Gastroesophageal sphincter (tissue), 4 donors: Measurements from ENCODE around the gene LYL1. TPM values are rescaled to one million over a fixed set of nuclear protein-coding genes. Genes with fewer than 3 reads are reported as not detected.

Experiments
- ATAC-seq: fragments of 150-250 bp; one replicate; pipeline ENCODE4 v1.9.1; 2016; ENCODE audit warnings: mild to moderate bottlenecking, moderate library complexity
- H3K27ac ChIP-seq, 4 donors: fragments of 200-600 bp; sonication (generic) in 3 of 4; 1 replicate in 3 of 4; 2 replicates in 1 of 4; pipeline ENCODE4 v1.5.1; 2016 to 2019
- H3K27me3 ChIP-seq: fragments of 200-600 bp; sonication (generic); one replicate; pipeline ENCODE4 v1.5.1; 2019
- H3K36me3 ChIP-seq, 2 donors: fragments of 200-600 bp; sonication (generic); one replicate each; pipeline ENCODE4 v1.5.1; 2019; ENCODE audit warnings: control low read depth in 1 of 2
- H3K4me1 ChIP-seq, 3 donors: fragments of 200-600 bp; sonication (generic); 1 replicate in 2 of 3; 2 replicates in 1 of 3; pipeline ENCODE4 v1.5.1; 2016 to 2019; ENCODE audit warnings: control low read depth in 2 of 3
- H3K4me3 ChIP-seq, 2 donors: fragments of 200-600 bp; sonication (generic); one replicate each; pipeline ENCODE4 v1.5.1; 2019; ENCODE audit warnings: mild to moderate bottlenecking in 1 of 2, moderate library complexity in 1 of 2
- H3K9me3 ChIP-seq, 3 donors: fragments of 200-600 bp; sonication (generic); one replicate each; pipeline ENCODE4 v1.5.1; 2017 to 2019; ENCODE audit warnings: control low read depth in 2 of 3
- EP300 ChIP-seq: sonication (generic); formaldehyde crosslinking; IDR thresholded peaks from one replicate; pipeline ENCODE4 v1.6.1; 2017; ENCODE audit warnings: antibody characterized with exemption, mild to moderate bottlenecking
- POLR2A ChIP-seq, 2 donors: fragments of 450-650 bp; IDR thresholded peaks; one replicate each; pipeline ENCODE4 v1.6.1; 2017; ENCODE audit warnings: antibody characterized with exemption in 2 of 2, mild to moderate bottlenecking in 2 of 2, moderate library complexity in 1 of 2
- POLR2AphosphoS5 ChIP-seq: sonication (generic); formaldehyde crosslinking; IDR thresholded peaks from one replicate; pipeline ENCODE4 v1.6.1; 2017; ENCODE audit warnings: antibody characterized with exemption
- WGBS, 2 donors: methylation state at CpG; one replicate each; pipeline ENCODE4 v1.1.5; 2018; ENCODE audit warnings: low coverage in 1 of 2; 5-methylcytosine and 5-hydroxymethylcytosine counted together
- total RNA-seq, 4 donors: library from RNA; depleted of rRNA; stranded (reverse); fragments of >200 nt; gene quantifications; one replicate each; pipeline ENCODE4 v1.1.0, GENCODE V29; 2016
- TF ChIP-seq, protein P1 (sequence below), 4 experiments: fragments of 200-600 bp in 2 of 4; fragments of 450-650 bp in 2 of 4; sonication (generic) in 1 of 4; IDR thresholded peaks; one replicate each; pipeline ENCODE4 v1.5.1; 2017 to 2019; ENCODE audit warnings: antibody characterized with exemption in 4 of 4, mild to moderate bottlenecking in 2 of 4, moderate library complexity in 2 of 4

The LYL1 gene
- total RNA-seq, 4 donors from 2014 or later: 9.9 to 11.8 (median 10.8) TPM

- peak; percentile 14 for ATAC-seq
- WGBS, 2 donors: 5 to 15% methylated on average over 5 to 21 of the region's 58 CpGs
- peaks cover 0 to 21% of the 10 kb centered on the region in 2 donors for H3K36me3 ChIP-seq
- peak overlapping the region; percentile 14 to 49 for H3K4me3 ChIP-seq
- peak overlapping the region; percentile 66 to 89 (median 82) for H3K27ac ChIP-seq
- no peak for TF ChIP-seq POLR2AphosphoS5
- TF ChIP-seq, protein P1, sequence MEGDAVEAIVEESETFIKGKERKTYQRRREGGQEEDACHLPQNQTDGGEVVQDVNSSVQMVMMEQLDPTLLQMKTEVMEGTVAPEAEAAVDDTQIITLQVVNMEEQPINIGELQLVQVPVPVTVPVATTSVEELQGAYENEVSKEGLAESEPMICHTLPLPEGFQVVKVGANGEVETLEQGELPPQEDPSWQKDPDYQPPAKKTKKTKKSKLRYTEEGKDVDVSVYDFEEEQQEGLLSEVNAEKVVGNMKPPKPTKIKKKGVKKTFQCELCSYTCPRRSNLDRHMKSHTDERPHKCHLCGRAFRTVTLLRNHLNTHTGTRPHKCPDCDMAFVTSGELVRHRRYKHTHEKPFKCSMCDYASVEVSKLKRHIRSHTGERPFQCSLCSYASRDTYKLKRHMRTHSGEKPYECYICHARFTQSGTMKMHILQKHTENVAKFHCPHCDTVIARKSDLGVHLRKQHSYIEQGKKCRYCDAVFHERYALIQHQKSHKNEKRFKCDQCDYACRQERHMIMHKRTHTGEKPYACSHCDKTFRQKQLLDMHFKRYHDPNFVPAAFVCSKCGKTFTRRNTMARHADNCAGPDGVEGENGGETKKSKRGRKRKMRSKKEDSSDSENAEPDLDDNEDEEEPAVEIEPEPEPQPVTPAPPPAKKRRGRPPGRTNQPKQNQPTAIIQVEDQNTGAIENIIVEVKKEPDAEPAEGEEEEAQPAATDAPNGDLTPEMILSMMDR (IDR thresholded peaks at IDR 0.05): no peak
- TF ChIP-seq EP300: no peak
- TF ChIP-seq POLR2A (IDR thresholded peaks at IDR 0.05): no peak
- H3K9me3 ChIP-seq: no peaks in the 10 kb centered on the region
- peaks cover 0 to 98% (median 38%) of the 10 kb centered on the region in 3 donors for H3K4me1 ChIP-seq
- peaks cover 13% of the 10 kb centered on the region for H3K27me3 ChIP-seq
Measured at GRCh38 chr19:13098277-13099072, 4.2 kb downstream of the LYL1 start.

GRCh38 chr19:13097463-13098258 is 5.0 kb downstream of the LYL1 start:
- H3K9me3 ChIP-seq: no peaks in the 10 kb centered on the region
- H3K27ac ChIP-seq: peak overlapping the region; percentile 16 to 89 (median 82)
- H3K4me1 ChIP-seq: peaks cover 0 to 98% (median 31%) of the 10 kb centered on the region in 3 donors
- WGBS, 2 donors: 39% methylated on average over 21 of the region's 69 CpGs; no CpG with 5 or more reads in 1 of the 2 donors
- ATAC-seq: no peak
- TF ChIP-seq EP300: no peak
- TF ChIP-seq, protein P1 (IDR thresholded peaks at IDR 0.05): no peak
- TF ChIP-seq POLR2A (IDR thresholded peaks at IDR 0.05): no peak
- no peak for TF ChIP-seq POLR2AphosphoS5
- peak overlapping the region; percentile 10 to 49 for H3K4me3 ChIP-seq
- H3K36me3 ChIP-seq: peaks cover 0 to 21% of the 10 kb centered on the region in 2 donors
- H3K27me3 ChIP-seq: peaks cover 10% of the 10 kb centered on the region

GRCh38 chr19:13097033-13097462 is 5.6 kb downstream of the LYL1 start:
- peaks cover 9% of the 10 kb centered on the region for H3K27me3 ChIP-seq
- no peaks in the 10 kb centered on the region for H3K9me3 ChIP-seq
- peak overlapping the region in 3 of 4 donors; percentile 80 to 89 (median 85) for H3K27ac ChIP-seq
- ATAC-seq: no peak
- peaks cover 0 to 98% (median 36%) of the 10 kb centered on the region in 3 donors for H3K4me1 ChIP-seq
- H3K4me3 ChIP-seq: peak overlapping the region in 1 of 2 donors; percentile 49
- H3K36me3 ChIP-seq: peaks cover 0 to 21% of the 10 kb centered on the region in 2 donors
- whole genome bisulfite sequencing, 2 donors: 70 to 86% methylated on average over 16 to 20 of the region's 20 CpGs
- no peak for TF ChIP-seq POLR2A (IDR thresholded peaks at IDR 0.05)
- no peak for TF ChIP-seq POLR2AphosphoS5
- TF ChIP-seq EP300: no peak
- TF ChIP-seq, protein P1 (IDR thresholded peaks at IDR 0.05): no peak

DNA sequence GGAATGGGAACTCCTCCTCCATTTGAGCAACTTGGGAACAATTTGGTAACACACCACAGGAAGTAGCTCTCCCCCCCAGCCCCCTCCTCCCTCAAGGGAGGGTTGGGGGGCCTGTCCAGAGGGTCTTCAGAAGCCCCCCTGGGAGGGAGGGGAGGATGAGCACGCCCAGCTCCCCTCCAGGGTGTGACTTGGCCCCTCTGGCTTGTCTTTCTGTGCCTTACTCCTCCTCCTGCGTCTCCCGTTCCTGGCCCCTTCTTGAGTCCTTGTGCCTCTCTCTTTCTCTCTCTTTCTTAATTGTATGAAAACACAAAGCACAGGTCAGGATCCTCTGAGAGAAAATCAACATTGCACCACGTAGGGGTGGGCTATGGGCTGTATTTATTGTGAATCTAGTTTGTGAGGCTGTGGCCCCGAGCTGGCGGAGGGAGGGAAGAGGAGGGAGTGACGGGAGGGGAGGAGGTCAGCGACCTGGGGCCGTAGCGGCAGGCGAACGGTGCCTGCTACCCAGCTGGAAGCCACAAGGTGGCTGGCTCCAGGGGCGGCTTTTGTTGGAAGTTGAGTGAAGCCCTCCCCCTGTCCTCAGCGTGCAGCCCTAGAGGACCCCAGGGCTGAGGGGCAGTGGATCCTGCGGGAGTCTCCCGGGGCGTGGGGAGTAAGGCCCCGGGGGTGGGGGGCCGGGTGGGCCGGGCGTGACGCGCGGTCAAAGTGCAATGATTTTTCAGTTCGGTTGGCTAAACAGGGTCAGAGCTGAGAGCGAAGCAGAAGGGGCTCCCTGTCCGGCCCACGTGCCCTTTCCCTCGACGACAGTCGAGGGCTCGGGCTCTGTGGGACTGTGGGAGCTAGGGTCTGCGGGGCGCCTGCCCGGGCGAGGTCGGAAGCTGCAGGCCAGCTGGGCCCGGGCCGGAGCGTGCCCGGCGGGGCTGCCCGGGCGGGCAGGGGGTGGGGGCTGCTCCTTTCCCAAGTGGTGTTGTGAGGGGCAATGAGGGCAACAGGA is 6.4 kb downstream of the LYL1 start:
- 41 to 80% methylated on average over 1 to 6 of the region's 44 CpGs for WGBS, 2 donors
- Histone ChIP-seq H3K4me1 (peaks cover 0 to 98% (median 43%) of the 10 kb centered on the region in 3 donors), H3K9me3 (no peaks in the 10 kb centered on the region), H3K4me3 (peak overlapping the region in 1 of 2 donors; percentile 33), H3K27ac (peak overlapping the region in 3 of 4 donors; percentile 85 to 89 (median 85)), H3K27me3 (peaks cover 9% of the 10 kb centered on the region), H3K36me3 (peaks cover 0 to 21% of the 10 kb centered on the region in 2 donors)
- TF ChIP-seq POLR2A (IDR thresholded peaks at IDR 0.05) (no peak), EP300 (no peak), POLR2AphosphoS5 (no peak)
- TF ChIP-seq, protein P1 (IDR thresholded peaks at IDR 0.05): peak in 2 of 4 experiments; percentile 14 to 37
- ATAC-seq: no peak
